ENCODE data around the gene ATP10A. TPM values are rescaled to one million over a fixed set of nuclear protein-coding genes. Genes with fewer than 3 reads are reported as not detected.

The ATP10A gene
- total and polyA plus RNA-seq, 9 of the 15 experiments (the other 6 are each of a cell fraction or from before 2014, with no cell fraction given) = 0.09 TPM; not detected in 8

DNA sequence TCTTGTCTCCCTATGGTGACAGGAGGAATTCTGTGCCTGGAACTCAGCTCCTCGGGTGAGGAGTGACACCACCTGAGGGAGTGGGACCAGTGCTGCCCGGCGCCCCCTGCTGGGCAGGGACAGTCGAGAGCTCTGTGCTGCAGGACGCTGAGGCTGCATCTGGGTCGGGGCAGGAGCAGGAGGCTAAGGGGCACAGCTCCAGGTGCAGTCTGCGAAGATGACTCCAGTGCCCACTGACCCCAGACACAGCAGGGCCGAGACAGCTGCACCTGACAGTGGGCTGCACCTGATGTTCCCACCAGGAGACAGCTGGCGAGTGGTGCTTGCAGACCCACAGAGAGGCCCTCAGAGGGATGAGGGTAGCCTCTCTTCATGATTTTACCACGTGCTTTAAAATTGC is 152.9 kb downstream of the ATP10A start (continued):
- TF ChIP-seq SMAD1 (IDR thresholded peaks at IDR 0.05; ENCODE audit: low read depth, low read length, partially characterized antibody) (no peak), ZNF175 (CRISPR knock-in tag; IDR thresholded peaks at IDR 0.05; ENCODE audit: low read depth) (no peak)

DNA sequence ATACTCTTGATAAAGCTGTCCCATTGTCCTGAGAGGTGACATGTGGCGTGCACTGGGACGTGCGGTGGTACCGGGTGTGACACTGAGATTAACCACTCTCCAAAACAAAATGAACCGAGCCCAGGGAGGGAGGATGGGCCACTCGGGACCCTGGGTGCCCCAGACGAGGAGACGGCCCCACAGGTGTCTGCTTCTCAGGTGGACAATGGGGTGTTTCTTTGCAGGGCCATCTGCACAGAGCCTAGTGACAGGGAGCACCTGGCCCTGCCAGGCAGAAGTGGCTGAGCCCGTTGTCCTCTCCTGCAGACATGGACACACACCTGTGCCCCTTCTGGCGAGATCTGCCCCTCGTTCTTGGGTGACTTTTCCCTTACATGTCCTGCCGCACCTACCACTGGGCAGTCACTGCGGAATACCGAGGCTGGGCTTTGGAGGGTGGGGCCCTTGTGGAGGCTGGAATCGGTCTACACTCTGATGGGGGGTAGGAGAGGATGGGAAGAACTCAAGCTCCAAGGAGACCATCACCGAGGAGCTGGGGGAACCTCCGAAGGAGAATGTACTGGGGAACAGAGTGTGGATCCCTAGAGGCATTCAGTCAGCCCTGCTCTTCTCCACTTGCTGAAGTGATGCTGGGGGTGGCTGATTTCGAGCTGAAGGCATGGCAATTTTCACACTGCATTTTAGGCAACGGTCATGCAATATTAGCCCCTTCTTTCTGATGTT is 153.5 kb downstream of the ATP10A start:
- Histone ChIP-seq H3K4me3 (no peak overlapping the region), H3K27ac (ENCODE audit: extremely low read depth, low read depth, low read length) (no peak overlapping the region), H3K4me1 (replicated peaks in 1 of 2; ENCODE audit: control insufficient read depth in 2 of 2, insufficient read depth in 2 of 2, low read length in 2 of 2) (peaks cover 0 to 4% of the 10 kb centered on the region in 2 experiments; a peak in 1 of 5 replicates), H3K27me3 (ENCODE audit: control insufficient read depth in 2 of 2, insufficient read depth in 2 of 2, low read length in 2 of 2) (peaks cover 0 to 45% of the 10 kb centered on the region in 2 experiments; a peak in 4 of 5 replicates), H3K9ac (ENCODE audit: insufficient read depth in 1 of 2, low read depth in 2 of 2, low read length in 2 of 2) (no peak overlapping the region), H2AFZ (ENCODE audit: low read depth, low read length) (no peak overlapping the region), H3K79me2 (ENCODE audit: control insufficient read depth, insufficient read depth, low read length) (no peaks in the 10 kb centered on the region), H3K9me3 (replicated peaks; ENCODE audit: control insufficient read depth, insufficient read depth, low read depth, low read length) (no peaks in the 10 kb centered on the region), H4K20me1 (replicated peaks; ENCODE audit: control insufficient read depth, insufficient read depth, low read length) (0 out of 2 replicates have a peak, but pooled peaks cover 4% of the 10 kb centered on the region), H3K9me1 (ENCODE audit: control insufficient read depth, insufficient read depth, low read length) (no peaks in the 10 kb centered on the region), H3K4me2 (ENCODE audit: insufficient read depth, low read length) (no peak overlapping the region), H3K36me3 (ENCODE audit: control insufficient read depth, insufficient read depth, low read length) (no peaks in the 10 kb centered on the region)
- CTCF ChIA-PET (ENCODE audit: low intra/inter-chr PET ratio) = no interaction called here
- no peak for DNase-seq (ENCODE audit: extremely low read depth in 1 of 4, low spot score in 3 of 4)
- BruUV-seq (replicated peaks) = no TSS peak
- FAIRE-seq = no peak
- no peak for ATAC-seq
- intact Hi-C loops (cut with micrococcal nuclease) (no loop called here), in situ Hi-C loops (cut with MboI) (no loop called here)
- 0% methylated on average over 17 of the region's 19 CpGs for WGBS (ENCODE audit: insufficient coverage, low coverage, missing lambda C conversion rate)
- POLR2A ChIA-PET = interaction anchor here (0.6 kb wide), 2 partner anchors 40 to 841 kb away, joined by 3 read pairs; no protein-coding TSS in a partner anchor
- TF ChIP-seq KHSRP (IDR thresholded peaks at IDR 0.05) (no peak), TSC22D4 (tag; IDR thresholded peaks at IDR 0.05) (no peak), SRSF3 (IDR thresholded peaks at IDR 0.05; ENCODE audit: insufficient read depth, low read length) (no peak), ZNF583 (CRISPR knock-in tag; IDR thresholded peaks at IDR 0.05) (no peak), ZNF695 (CRISPR knock-in tag; IDR thresholded peaks at IDR 0.05) (no peak)
- TF ChIP-seq, protein P1, sequence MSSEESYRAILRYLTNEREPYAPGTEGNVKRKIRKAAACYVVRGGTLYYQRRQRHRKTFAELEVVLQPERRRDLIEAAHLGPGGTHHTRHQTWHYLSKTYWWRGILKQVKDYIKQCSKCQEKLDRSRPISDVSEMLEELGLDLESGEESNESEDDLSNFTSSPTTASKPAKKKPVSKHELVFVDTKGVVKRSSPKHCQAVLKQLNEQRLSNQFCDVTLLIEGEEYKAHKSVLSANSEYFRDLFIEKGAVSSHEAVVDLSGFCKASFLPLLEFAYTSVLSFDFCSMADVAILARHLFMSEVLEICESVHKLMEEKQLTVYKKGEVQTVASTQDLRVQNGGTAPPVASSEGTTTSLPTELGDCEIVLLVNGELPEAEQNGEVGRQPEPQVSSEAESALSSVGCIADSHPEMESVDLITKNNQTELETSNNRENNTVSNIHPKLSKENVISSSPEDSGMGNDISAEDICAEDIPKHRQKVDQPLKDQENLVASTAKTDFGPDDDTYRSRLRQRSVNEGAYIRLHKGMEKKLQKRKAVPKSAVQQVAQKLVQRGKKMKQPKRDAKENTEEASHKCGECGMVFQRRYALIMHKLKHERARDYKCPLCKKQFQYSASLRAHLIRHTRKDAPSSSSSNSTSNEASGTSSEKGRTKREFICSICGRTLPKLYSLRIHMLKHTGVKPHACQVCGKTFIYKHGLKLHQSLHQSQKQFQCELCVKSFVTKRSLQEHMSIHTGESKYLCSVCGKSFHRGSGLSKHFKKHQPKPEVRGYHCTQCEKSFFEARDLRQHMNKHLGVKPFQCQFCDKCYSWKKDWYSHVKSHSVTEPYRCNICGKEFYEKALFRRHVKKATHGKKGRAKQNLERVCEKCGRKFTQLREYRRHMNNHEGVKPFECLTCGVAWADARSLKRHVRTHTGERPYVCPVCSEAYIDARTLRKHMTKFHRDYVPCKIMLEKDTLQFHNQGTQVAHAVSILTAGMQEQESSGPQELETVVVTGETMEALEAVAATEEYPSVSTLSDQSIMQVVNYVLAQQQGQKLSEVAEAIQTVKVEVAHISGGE (CRISPR knock-in tag; IDR thresholded peaks at IDR 0.05) = no peak
